Measurements from ENCODE around the gene LGR4.

GRCh38 chr11:27453701-27454100 lies 18.9 kb downstream of the LGR4 start:
- TF ChIP-seq CTCF (IDR thresholded peaks at IDR 0.05) (no peak), POLR2A (IDR thresholded peaks at IDR 0.05) (no peak)

Measured in testis (tissue), 2 donors.